ENCODE data around the gene MRPL46. TPM values are rescaled to one million over a fixed set of nuclear protein-coding genes. Genes with fewer than 3 reads are reported as not detected.

MRPL46 gene
- total and polyA plus RNA-seq, 8 donors: 19.0 to 25.9 (median 24.2) TPM

- intact Hi-C loops (cut with DNase I): no loop called here
- Histone ChIP-seq H3K4me1 (no peaks in the 10 kb centered on the region), H3K27ac (no peak overlapping the region), H3K9me3 (no peaks in the 10 kb centered on the region), H3K36me3 (peaks cover 0 to 5% of the 10 kb centered on the region in 2 donors), H3K27me3 (no peaks in the 10 kb centered on the region), H3K4me3 (no peak overlapping the region)
- ATAC-seq: no peak
- no peak for DNase-seq
- TF ChIP-seq CTCF (IDR thresholded peaks at IDR 0.05): no peak
These were observed 37.3 kb upstream of the MRPL46 start for GRCh38 chr15:88504445-88504844.

DNA sequence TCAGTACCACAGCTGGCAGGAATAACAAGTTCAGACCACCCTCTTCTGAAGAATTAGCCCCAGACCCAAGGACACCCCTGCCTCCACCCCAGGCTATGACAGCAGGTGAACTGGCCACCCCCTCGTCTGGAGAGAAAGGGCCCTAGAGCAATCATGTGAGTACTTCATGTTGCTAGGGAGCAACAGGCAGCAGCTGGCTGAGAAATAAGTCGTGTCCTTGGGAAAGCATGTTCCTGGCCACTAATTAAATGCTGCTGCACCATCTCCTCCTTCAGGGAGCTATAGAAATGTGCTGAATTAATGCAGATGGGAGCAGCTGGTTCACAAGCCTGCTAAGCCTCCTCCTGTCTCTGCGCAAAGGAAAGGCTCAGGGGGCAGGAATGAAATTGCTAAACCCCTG lies 31.8 kb upstream of the MRPL46 start:
- TF ChIP-seq CTCF (IDR thresholded peaks at IDR 0.05): no peak
- Histone ChIP-seq H3K27ac (no peak overlapping the region), H3K27me3 (no peaks in the 10 kb centered on the region), H3K4me1 (no peaks in the 10 kb centered on the region), H3K9me3 (no peaks in the 10 kb centered on the region), H3K4me3 (no peak overlapping the region), H3K36me3 (no peaks in the 10 kb centered on the region)
- ATAC-seq: no peak
- intact Hi-C loops (cut with DNase I): no loop called here
- no peak for DNase-seq

DNA sequence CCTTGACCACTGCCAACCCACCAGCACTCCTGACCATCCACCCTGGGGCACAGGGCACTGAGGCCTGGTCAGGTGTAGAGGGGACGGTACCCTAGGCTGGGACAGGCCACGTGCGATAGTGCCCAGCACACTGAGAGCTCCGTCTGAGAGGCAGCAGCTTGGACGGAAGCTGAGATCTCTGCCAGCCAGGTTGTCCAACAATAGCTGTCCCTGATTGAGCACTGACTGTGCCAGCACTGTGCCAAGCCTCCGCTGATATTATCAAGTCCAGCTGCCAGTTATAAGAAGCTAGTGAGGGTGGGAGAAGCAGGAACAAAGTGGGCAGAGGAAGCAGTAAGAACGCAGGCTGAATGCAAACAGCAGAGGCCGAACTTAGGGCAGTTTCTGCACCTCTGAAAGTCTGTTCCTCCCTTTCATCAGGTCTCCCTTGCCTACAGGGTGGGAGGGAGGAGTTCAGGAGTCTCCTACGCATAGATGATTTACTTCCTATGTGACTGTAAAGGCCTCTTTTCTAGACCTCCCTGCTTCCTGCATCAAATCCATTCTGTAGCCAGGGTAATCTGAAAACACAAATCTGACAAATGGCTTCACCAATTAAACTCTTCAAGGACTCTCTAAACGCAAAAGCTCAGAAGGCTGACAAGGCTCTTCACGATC lies 30.0 kb upstream of the MRPL46 start:
- no peaks in the 10 kb centered on the region for H3K36me3 ChIP-seq
- H3K4me1 ChIP-seq: no peaks in the 10 kb centered on the region
- H3K9me3 ChIP-seq: no peaks in the 10 kb centered on the region
- DNase-seq (no peak), ATAC-seq (no peak)
- intact Hi-C loops (cut with DNase I): no loop called here
- TF ChIP-seq CTCF (IDR thresholded peaks at IDR 0.05): no peak
- no peaks in the 10 kb centered on the region for H3K27me3 ChIP-seq
- H3K27ac ChIP-seq: no peak overlapping the region
- no peak overlapping the region for H3K4me3 ChIP-seq

DNA sequence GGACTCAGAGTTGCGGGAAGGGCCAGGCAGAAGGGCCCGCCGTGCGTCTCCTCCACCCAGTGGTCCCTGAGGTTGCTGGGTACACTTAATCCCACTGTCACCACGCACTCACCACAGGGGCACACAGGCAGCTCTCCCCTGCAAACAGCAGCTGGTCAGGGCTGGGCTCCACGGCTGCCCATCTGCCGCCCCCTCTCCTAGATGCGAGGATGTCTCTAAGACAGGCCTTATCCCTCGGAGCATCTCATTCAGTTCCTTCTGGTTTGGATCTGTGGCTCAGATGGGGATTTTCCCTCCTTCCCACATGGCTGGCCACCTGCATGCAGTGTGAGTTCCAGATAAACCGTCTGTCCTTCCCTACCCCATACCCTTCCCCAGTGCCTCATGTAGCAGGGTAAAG lies 26.7 kb upstream of the MRPL46 start:
- Histone ChIP-seq H3K27me3 (no peaks in the 10 kb centered on the region), H3K9me3 (no peaks in the 10 kb centered on the region), H3K4me3 (no peak overlapping the region), H3K36me3 (no peaks in the 10 kb centered on the region), H3K4me1 (no peaks in the 10 kb centered on the region), H3K27ac (no peak overlapping the region)
- ATAC-seq (no peak), DNase-seq (no peak)
- no peak for TF ChIP-seq CTCF (IDR thresholded peaks at IDR 0.05)
- intact Hi-C loops (cut with DNase I): no loop called here

DNA sequence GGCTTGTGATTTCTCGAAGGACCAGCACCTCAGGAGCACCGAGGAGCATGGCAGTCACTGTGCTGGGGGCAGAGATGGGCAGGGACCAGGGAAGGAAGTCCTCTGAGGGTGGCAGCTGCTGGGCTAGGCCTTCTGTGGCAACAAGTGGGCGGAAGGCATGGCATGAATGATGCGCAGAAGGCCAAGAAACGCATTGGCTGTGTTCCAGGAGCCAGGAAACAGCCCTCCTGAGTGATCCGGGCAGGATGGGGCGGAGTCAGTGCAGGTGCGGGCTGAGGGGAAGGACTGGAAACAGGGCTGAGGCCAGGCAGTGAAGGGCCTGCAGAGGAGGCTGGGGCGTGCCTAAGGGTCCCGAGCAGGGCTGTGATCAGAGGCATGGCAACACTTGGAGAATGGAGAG lies 24.0 kb upstream of the MRPL46 start:
- intact Hi-C loops (cut with DNase I): no loop called here
- Histone ChIP-seq H3K9me3 (no peaks in the 10 kb centered on the region), H3K36me3 (no peaks in the 10 kb centered on the region), H3K27me3 (no peaks in the 10 kb centered on the region), H3K4me3 (no peak overlapping the region), H3K4me1 (no peaks in the 10 kb centered on the region), H3K27ac (no peak overlapping the region)
- ATAC-seq: no peak
- no peak for TF ChIP-seq CTCF (IDR thresholded peaks at IDR 0.05)
- DNase-seq: no peak

All from left lung (tissue), 10 donors.